ENCODE data around the gene CD1B.
"Not testable (repeated sequence)": the region's sequence is repeated elsewhere in the genome, so short reads cannot be mapped to it uniquely, and the experiment has no call there.

Gene CD1B

GRCh38 chr1:158329300-158329699 lies 2.0 kb downstream of the CD1B start:
- in situ Hi-C loops (cut with MboI; ENCODE audit: low sequenced_read_pairs): no loop called here

- in situ Hi-C loops (cut with MboI; ENCODE audit: low sequenced_read_pairs): no loop called here
These were observed 2.9 kb downstream of the CD1B start for GRCh38 chr1:158328426-158328825.

GRCh38 chr1:158327481-158327880 lies 3.9 kb downstream of the CD1B start:
- in situ Hi-C loops (cut with MboI; ENCODE audit: low sequenced_read_pairs): no loop called here

- in situ Hi-C loops (cut with MboI; ENCODE audit: low sequenced_read_pairs): no loop called here
These were observed 6.9 kb downstream of the CD1B start for GRCh38 chr1:158324395-158324794.

GRCh38 chr1:158323866-158324265 lies 7.5 kb downstream of the CD1B start:
- in situ Hi-C loops (cut with MboI; ENCODE audit: low sequenced_read_pairs): no loop called here

GRCh38 chr1:158311066-158311465 lies 20.3 kb downstream of the CD1B start:
- in situ Hi-C loops (cut with MboI; ENCODE audit: low sequenced_read_pairs): no loop called here

GRCh38 chr1:158310623-158311022 lies 20.7 kb downstream of the CD1B start:
- in situ Hi-C loops (cut with MboI; ENCODE audit: low sequenced_read_pairs): no loop called here

GRCh38 chr1:158295791-158296190 lies 35.5 kb downstream of the CD1B start:
- in situ Hi-C loops (cut with MboI; ENCODE audit: low sequenced_read_pairs): no loop called here

- in situ Hi-C loops (cut with MboI; ENCODE audit: low sequenced_read_pairs): no loop called here
These were observed 40.9 kb downstream of the CD1B start for GRCh38 chr1:158290321-158290844.

- in situ Hi-C loops (cut with MboI; ENCODE audit: low sequenced_read_pairs): no loop called here
These were observed 41.5 kb downstream of the CD1B start, which contains the start of gene CD1C for GRCh38 chr1:158289811-158290210. Gene CD1C (plus strand): TSS chr1:158289923. CDS start chr1:158290065, 142 bp downstream.

GRCh38 chr1:158286941-158287346 lies 44.4 kb downstream of the CD1B start:
- in situ Hi-C loops (cut with MboI; ENCODE audit: low sequenced_read_pairs): no loop called here

GRCh38 chr1:158286487-158286886 lies 44.8 kb downstream of the CD1B start:
- in situ Hi-C loops (cut with MboI; ENCODE audit: low sequenced_read_pairs): no loop called here

- in situ Hi-C loops (cut with MboI; ENCODE audit: low sequenced_read_pairs): no loop called here
These were observed 45.5 kb downstream of the CD1B start for GRCh38 chr1:158285756-158286241.

- in situ Hi-C loops (cut with MboI; ENCODE audit: low sequenced_read_pairs): no loop called here
These were observed 47.4 kb downstream of the CD1B start for GRCh38 chr1:158283965-158284364.

GRCh38 chr1:158282421-158282820 lies 48.9 kb downstream of the CD1B start:
- in situ Hi-C loops (cut with MboI; ENCODE audit: low sequenced_read_pairs): not testable (repeated sequence)

Data from HL-60/S4 treated with phorbol 12-myristate 13-acetate at 8.2 ng/mL for 4 days and 3 days (cell line).